GM10248 (cell line): ENCODE results near the gene BBOX1.
"Not testable (repeated sequence)": the region's sequence is repeated elsewhere in the genome, so short reads cannot be mapped to it uniquely, and the experiment has no call there.

ENCODE experiments used
- CTCF ChIA-PET: fragments of 300-600 bp; sonication (Branson Sonifier 250); formaldehyde crosslinking; extraction: SDS; loops from one replicate; lab custom pipeline; 2021; ENCODE audit warnings: antibody characterized with exemption; lab: Yijun Ruan, JAX
- POLR2A ChIA-PET: fragments of 350-650 bp; sonication (Branson Sonifier 250); formaldehyde crosslinking; extraction: SDS; loops from one replicate; lab custom pipeline; 2020; ENCODE audit warnings: antibody characterized with exemption; lab: Yijun Ruan, JAX
- DNase-seq: peaks from one replicate; pipeline ENCODE4 v3.0.0; 2012; ENCODE audit errors: extremely low spot score
- CTCF ChIP-seq: IDR thresholded peaks from 2 replicates; pipeline ENCODE4 v1.5.1; 2012; ENCODE audit warnings: mild to moderate bottlenecking, low read depth; ENCODE audit errors: extremely low read depth, missing control alignments, control extremely low read depth

Gene BBOX1

GRCh38 chr11:27174672-27175210 is 134.1 kb downstream of the BBOX1 start:
- POLR2A ChIA-PET = no interaction called here
- CTCF ChIA-PET = interaction anchor here (2.0 to 2.3 kb wide), 2 partner anchors 9 to 311 kb away, joined by 5 to 9 read pairs; no protein-coding TSS in a partner anchor
- no peak for TF ChIP-seq CTCF
- no peak for DNase-seq

DNA sequence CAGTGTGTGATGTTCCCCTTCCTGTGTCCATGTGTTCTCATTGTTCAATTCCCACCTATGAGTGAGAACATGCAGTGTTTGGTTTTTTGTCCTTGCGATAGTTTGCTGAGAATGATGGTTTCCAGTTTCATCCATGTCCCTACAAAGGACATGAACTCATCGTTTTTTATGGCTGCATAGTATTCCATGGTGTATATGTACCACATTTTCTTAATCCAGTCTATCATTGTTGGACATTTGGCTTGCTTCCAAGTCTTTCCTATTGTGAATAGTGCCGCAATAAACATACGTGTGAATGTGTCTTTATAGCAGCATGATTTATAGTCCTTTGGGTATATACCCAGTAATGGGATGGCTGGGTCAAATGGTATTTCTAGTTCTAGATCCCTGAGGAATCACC is 134.9 kb downstream of the BBOX1 start:
- CTCF ChIA-PET, DNase-seq, POLR2A ChIA-PET: not testable (repeated sequence)
